GM23338 (cell line): ENCODE results near the gene LRRC2.

Experiments used
- CREB1 ChIP-seq: fragments of 250-450 bp; sonication (Bioruptor Pico); IDR thresholded peaks from 2 replicates; pipeline ENCODE4 v1.5.0; 2020; ENCODE audit warnings: low read depth, mild to moderate bottlenecking, moderate library complexity
- ETS1 ChIP-seq: IDR thresholded peaks from 2 replicates; pipeline ENCODE4 v1.6.1; 2016; ENCODE audit warnings: antibody characterized with exemption
- EZH2 ChIP-seq: fragments of 200-600 bp; sonication (generic); IDR thresholded peaks from one replicate; pipeline ENCODE4 v1.8.0; 2017; ENCODE audit warnings: antibody characterized with exemption, mild to moderate bottlenecking, low read depth; ENCODE audit not compliant: unreplicated experiment
- EZH2phosphoT487 ChIP-seq: fragments of 200-600 bp; sonication (generic); IDR thresholded peaks from one replicate; pipeline ENCODE4 v1.8.1; 2018; ENCODE audit warnings: antibody characterized with exemption; ENCODE audit not compliant: unreplicated experiment
- JUNB ChIP-seq: IDR thresholded peaks from one replicate; pipeline ENCODE4 v1.6.1; 2016; ENCODE audit warnings: antibody characterized with exemption; ENCODE audit not compliant: unreplicated experiment
- NANOG ChIP-seq: IDR thresholded peaks from 2 replicates; pipeline ENCODE4 v1.6.1; 2016; ENCODE audit warnings: antibody characterized with exemption, borderline replicate concordance
- POLR2AphosphoS5 ChIP-seq: IDR thresholded peaks from 2 replicates; pipeline ENCODE4 v1.6.1; 2016; ENCODE audit warnings: antibody characterized with exemption, low read depth
- REST ChIP-seq: IDR thresholded peaks from one replicate; pipeline ENCODE4 v1.6.1; 2018; ENCODE audit warnings: antibody characterized with exemption; ENCODE audit not compliant: unreplicated experiment
- ZNF114 ChIP-seq: fragments of 250-450 bp; sonication (Bioruptor Pico); IDR thresholded peaks from 2 replicates; pipeline ENCODE4 v1.5.0; 2020; ENCODE audit warnings: mild to moderate bottlenecking, moderate library complexity
- ZNF331 ChIP-seq: fragments of 250-450 bp; sonication (Bioruptor Pico); IDR thresholded peaks from 2 replicates; pipeline ENCODE4 v1.5.0; 2020; ENCODE audit warnings: low read depth, mild to moderate bottlenecking, moderate library complexity
- ZNF462 ChIP-seq: fragments of 250-450 bp; sonication (Bioruptor Pico); IDR thresholded peaks from 2 replicates; pipeline ENCODE4 v1.5.0; 2020; ENCODE audit warnings: mild to moderate bottlenecking, moderate library complexity
- TF ChIP-seq, protein P1 (sequence below), 2 experiments: fragments of 200-600 bp in 1 of 2; sonication (generic) in 1 of 2; conservative IDR thresholded peaks; 2 replicates each; pipeline versions ENCODE4 v1.5.1 to v1.6.1; 2016 to 2017; ENCODE audit warnings: antibody characterized with exemption in 2 of 2, low read depth in 2 of 2, mild to moderate bottlenecking in 2 of 2, moderate library complexity in 1 of 2

GRCh38 chr3:46576879-46577278 lies 10.8 kb upstream of the LRRC2 start:
- TF ChIP-seq, protein P1, sequence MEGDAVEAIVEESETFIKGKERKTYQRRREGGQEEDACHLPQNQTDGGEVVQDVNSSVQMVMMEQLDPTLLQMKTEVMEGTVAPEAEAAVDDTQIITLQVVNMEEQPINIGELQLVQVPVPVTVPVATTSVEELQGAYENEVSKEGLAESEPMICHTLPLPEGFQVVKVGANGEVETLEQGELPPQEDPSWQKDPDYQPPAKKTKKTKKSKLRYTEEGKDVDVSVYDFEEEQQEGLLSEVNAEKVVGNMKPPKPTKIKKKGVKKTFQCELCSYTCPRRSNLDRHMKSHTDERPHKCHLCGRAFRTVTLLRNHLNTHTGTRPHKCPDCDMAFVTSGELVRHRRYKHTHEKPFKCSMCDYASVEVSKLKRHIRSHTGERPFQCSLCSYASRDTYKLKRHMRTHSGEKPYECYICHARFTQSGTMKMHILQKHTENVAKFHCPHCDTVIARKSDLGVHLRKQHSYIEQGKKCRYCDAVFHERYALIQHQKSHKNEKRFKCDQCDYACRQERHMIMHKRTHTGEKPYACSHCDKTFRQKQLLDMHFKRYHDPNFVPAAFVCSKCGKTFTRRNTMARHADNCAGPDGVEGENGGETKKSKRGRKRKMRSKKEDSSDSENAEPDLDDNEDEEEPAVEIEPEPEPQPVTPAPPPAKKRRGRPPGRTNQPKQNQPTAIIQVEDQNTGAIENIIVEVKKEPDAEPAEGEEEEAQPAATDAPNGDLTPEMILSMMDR (conservative IDR thresholded peaks at IDR 0.05; ENCODE audit: low read depth in 2 of 2), result no peak
- TF ChIP-seq EZH2, result no peak
- TF ChIP-seq REST, result no peak
- 0 out of 2 replicates have a peak, but pooled peaks have one; percentile 20 for TF ChIP-seq POLR2AphosphoS5
- TF ChIP-seq EZH2phosphoT487, result no peak
- TF ChIP-seq CREB1 (CRISPR knock-in tag), result no peak
- no peak for TF ChIP-seq NANOG
- no peak for TF ChIP-seq JUNB
- TF ChIP-seq ZNF331 (CRISPR knock-in tag), result no peak
- no peak for TF ChIP-seq ETS1
- no peak for TF ChIP-seq ZNF114 (CRISPR knock-in tag)
- no peak for TF ChIP-seq ZNF462
